Activated CD4-positive, alpha-beta T cell treated with anti-CD3 and anti-CD28 coated beads, Interleukin-2, amount 50 U/mL, for 24 hours (primary cell): ENCODE results near the gene SUMO1.
"Not testable (repeated sequence)": the region's sequence is repeated elsewhere in the genome, so short reads cannot be mapped to it uniquely, and the experiment has no call there.

Source experiments
- DNase-seq, 2 donors: peaks; one replicate each; pipeline ENCODE4 v3.0.0-alpha.2; 2020; ENCODE audit warnings: low read depth in 1 of 2, low spot score in 1 of 2

The SUMO1 gene

DNA sequence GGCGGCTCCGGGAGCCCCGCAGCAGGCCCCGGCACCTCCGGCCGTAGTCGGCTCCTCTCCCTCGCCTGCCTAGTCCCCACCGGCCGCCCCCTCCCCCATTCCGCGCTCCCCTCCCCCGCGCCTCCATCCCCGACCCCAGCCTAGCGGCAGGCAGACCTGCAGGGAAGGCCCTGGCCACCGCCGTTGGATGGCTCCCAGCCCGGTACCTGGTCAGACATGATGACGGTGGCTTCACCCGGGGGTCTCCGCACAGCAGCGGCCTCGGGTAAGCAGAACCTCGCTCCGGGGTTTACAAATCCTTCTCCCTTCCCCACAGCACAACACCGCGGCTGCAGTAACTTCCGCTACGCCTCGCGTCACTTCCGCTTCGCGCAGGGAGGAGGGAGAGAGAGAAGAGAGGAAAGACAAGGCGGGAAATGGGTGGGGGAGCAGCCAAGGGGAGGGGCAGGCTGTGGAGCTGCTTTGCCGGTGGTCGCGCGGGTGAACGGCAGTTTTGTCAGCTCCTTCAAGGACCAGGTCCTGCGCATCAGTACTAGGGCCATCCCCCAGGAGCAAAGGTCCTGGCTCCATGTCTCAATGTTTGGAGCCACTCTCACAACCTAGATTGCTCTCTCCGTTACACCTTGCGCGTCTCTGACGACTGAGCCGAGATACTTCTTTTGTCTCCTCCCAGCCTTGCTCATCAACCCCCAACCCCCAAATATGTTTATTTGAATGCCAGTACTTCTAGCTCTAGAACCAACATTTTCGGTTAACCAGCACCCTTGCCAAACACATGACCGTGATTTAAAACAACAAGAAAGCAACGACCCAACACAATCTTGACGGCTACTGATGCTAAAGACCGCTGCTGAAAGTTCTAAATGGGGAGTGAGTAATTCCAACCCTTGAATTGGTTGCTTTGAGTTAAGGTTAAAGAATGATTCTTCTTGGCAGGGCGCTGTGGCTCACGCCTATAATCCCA, at the start of gene SUMO1:
Gene SUMO1, minus strand, starts transcription at position 364 of the 964 bp plus-strand sequence. Its CDS starts 146 bp downstream, at position 218.
- peak; percentile 88 to 89 for DNase-seq

DNA sequence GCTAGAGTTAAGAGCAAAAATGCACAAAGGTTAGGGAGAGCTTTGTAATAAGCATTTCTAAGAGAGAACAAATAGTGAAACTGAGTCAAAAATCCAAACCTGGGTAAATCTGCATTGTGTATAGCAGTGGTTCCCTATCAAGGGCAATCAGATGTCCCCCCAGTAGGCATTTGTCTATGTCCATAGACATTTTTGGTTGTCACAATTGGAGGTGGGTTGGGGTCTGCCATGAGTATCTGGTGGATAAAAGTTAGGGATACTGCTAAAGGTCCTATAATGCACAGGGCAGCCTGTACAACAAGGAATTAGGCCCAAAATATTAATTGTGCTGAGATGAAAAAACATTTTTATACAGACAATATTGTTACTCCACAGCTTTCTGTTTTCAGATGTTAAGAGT, 48.2 kb upstream of the SUMO1 start:
- DNase-seq, result no peak

DNA sequence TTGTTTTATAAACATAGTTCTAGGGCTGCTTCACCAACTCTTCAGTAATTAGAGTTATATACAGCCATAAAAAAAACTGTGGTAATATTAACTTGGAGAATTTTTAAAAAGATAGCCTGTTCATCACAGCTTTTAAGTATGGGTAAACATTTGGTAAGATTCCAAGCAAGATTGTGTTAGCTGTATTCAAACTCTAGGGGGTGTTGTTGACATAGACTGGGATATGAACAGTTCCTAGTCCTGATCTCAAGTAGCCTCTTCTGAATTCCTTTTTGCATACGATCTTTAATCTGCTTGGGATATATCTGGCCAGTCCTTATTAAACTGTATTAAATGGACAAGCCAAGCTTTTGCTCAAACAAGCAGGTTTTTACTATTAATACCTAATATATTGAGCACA, 40.5 kb upstream of the SUMO1 start:
- no peak for DNase-seq

DNA sequence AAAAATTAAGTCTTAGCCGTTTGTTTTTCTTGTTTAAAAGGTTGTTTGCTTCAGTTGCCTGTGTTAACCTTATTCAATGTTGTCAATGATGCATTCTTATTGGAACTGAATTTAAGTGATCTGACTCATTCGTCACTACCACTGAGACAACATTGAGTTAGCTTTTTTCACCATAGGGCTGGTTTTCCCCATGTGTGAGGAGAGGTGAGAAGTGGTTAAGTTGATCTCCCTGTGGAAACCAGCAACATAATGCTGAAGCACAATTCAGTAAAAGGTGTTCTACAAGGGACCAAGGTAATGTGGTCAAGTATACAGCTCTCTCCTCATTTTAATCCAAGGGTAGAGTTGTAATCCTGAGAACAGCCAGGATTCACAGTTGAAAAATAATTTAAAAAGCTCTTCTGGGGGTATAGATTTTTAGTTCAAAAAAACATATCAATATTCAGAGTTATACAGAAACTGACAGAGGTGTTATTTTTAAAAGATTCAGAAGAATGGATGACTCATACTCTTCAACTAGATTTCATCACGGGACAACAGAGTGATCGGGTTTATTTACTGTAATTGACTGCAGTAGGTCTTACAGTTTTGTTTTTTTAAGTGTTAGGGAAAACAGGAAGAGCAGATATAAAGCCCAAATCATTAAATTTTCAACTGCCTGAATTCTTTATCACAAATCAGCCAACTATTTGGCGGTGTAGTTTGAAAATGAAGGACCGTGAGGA, 39.8 kb upstream of the SUMO1 start:
- DNase-seq, result peak in 1 of 2 donors; percentile 28

DNA sequence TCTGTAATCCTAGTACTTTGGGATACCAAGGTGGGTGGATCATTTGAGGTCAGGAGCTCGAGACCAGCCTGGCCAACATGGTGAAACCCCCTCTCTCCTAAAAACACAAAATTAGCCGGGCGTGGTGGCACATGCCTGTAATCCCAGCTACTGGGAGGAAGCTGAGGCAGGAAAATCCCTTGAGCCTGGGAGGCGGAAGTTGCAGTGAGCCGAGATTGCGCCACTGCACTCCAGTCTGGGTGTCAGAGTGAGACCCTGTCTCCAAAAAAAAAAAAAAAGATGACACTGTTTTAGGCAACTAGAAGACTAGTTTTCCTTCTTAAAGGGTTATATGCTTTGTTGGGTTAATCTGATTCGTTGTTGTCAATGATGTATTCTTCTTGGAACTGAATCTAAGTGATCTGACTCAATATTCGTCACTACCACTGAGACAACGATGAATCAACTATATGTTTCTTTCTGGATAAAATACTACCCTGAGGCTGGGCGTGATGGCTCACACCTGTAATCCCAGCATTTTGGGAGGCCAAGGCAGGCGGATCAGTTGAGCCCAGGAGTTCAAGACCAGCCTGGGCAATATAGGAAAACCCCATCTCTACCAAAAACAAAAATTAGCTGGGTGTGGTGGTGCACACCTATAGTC, 37.8 kb upstream of the SUMO1 start:
- not testable (repeated sequence) for DNase-seq

DNA sequence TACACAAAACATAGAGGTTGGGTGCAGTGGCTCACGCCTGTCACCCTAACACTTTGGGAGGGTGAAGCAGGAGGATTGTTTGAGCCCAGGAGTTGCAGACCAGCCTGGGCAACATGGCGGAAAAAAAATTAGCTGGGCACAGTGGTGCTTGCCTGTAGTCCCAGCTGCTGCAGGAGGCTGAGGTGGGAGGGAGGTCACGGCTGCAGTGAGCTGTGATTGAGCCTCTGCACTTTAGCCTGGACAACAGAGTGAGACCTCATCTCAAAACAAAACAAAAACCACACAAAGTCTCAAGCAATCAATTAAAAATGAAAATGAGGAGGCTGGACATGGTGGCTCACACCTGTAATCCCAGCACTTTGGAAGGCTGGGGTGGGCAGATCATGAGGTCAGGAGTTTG, 32.1 kb upstream of the SUMO1 start:
- DNase-seq, result no peak

DNA sequence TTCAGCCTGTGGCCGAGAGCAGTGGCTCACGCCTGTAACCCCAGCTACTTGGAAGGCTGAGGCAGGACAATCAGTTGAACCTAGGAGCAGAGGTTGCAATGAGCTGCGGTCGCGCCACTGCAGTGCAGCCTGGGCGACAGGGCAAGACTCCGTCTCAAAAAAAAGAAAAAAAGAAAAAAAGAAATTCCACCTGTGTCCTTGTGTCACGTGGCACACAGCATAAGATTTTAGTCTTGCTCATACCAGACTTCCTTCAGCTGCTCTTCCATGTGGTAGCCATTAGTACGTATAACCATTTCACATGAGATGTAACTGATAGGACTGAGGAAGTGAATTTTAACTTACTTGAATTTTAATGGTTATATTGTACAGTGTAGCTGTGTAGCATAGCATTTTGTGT, 31.2 kb upstream of the SUMO1 start:
- no peak for DNase-seq

DNA sequence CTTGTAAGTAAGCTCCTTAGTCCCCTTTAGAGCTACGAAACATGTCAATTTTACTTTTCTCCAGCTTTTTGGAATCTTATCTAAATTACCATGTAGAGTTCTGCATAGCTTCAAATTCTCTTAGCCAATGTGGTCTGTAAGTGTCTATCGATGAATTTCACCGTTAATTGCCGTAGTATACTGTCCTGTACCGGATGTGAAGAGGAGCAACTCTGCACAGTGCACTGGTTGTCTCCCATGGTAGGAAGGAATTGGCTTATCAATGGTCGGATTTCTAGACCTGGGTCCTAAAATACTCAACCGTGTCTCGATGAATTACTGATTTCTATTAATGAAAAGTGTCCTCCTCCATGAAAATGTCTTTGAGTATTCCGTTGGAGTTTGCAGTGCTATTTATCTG, 29.1 kb upstream of the SUMO1 start:
- no peak for DNase-seq

DNA sequence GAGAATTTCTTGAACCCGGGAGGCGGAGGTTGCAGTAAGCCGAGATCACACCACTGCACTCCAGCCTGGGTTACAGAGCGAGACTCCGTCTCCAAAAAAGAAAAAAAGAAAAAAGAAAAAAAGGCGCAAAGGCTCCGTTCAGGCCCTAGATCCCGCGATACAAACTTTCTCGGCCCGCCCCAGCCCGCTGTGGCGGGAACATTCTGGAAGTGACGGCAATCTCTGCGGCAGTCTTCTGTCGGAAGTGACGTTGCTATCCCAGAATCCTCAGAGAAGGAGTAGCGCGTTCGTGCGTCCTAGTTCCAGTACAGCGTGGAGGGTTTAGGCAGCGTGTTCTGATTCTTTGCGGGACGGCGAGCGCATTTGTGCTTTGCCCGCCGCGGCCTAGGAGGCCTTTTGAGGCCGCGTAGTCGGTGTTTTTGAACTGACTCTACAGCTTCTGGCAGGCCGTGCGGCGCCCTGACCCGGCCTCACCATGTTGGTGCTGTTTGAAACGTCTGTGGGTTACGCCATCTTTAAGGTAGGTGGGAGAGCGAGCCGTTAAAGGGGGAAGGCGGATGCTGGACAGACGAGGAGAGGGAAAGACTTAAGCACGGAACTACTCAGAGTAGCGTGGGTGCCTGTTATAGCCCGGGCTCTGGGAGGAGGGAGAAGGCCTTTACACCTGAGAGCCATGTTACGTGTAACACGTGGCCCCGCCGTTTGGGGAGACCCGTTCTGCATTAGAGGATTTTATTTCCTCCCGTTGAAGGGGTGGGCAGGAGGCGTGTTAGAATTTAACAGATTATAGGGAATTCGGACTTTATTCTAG, 27.3 kb upstream of the SUMO1 start, which contains the start of gene NOP58:
Gene NOP58, plus strand, starts transcription at position 297 of the 811 bp plus-strand sequence. Its CDS starts 179 bp downstream, at position 476.
- DNase-seq, result peak; percentile 69 to 90

DNA sequence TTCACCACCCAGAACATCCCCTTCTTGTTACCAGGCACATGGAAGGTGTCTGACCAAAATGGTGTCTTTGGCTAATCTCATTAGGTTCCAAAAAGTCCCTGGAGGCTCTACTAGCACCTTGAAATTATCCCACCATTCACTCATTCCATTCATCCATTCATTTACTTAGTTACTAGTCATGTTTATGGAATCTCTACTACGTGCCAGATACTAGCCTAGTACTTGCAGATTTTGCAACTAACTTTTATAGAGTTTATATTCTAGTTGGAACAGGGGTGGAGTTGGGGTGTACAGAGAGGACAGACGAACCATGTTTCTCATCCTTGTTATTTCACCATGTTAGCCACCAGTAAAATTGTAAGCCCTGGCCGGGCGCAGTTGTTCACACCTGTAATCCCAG, 23.1 kb upstream of the SUMO1 start:
- no peak for DNase-seq

DNA sequence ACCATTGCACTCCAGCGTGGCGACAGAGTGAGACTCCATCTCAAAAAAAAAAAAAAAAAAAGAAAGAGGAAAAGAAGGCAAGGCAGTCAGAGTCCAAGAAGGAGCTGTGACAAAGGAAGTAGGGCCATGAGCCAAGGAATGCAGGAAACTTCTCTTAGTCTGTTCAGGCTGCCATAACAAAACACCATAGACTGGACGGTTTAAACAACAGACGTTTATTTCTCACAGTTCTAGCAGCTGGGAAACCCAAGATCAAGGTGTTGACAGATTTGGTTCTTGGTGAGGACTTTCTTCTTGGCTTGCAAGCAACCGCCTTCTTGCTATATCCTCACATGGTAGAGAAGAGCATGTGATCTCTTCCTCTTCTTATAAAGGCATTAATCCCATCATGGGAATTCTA, 13.1 kb upstream of the SUMO1 start:
- DNase-seq, result no peak

DNA sequence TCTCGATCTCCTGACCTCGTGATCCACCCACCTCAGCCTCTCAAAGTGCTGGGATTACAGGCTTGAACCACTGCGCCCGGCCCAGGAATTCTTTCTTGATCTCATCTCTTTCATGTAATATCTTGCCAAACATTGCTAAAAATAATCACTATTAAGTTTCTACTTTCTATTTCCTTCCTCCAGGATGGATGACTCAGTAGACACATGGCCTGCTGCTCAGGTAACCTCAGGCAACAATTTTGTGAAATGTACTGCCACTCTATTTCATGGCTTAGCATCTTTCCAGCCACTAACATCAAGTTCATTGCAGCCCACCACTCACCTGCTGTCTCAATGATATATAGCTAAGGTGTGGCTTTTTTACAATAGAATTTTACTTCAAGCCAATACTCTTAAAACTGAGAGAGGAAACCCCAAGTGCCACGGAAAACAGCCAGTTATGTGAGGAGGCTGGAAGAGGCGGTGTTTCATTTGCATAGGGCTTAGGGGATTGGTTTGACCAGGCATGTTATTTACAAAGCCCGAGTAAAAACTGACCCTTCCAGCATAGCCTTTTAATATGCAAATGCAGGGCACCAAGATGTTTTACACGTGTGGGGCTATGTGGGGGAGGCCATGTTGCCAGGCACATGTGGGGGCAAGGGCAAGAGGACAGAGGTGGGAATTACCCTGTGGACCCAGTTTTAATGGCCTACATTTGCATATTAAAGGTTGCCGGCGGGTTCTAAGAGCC, 11.3 kb upstream of the SUMO1 start:
- DNase-seq, result no peak

DNA sequence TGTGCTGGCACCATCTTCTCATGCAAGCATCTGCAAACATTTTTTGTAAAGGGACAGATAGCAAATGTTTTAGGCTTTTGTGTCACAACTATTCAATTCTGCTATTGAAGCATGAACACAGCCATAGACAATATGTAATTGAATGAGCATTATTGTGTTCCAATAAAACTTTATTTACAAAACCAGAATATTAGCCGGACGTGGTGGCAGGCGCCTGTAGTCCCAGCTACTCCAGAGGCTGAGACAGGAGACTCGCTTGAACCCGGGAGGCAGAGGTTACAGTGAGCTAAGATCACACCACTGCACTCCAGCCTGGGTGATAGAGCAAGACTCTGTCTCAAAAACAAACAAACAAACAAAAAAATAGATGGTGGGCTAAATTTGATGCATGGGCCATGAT, 9.3 kb upstream of the SUMO1 start:
- not testable (repeated sequence) for DNase-seq

DNA sequence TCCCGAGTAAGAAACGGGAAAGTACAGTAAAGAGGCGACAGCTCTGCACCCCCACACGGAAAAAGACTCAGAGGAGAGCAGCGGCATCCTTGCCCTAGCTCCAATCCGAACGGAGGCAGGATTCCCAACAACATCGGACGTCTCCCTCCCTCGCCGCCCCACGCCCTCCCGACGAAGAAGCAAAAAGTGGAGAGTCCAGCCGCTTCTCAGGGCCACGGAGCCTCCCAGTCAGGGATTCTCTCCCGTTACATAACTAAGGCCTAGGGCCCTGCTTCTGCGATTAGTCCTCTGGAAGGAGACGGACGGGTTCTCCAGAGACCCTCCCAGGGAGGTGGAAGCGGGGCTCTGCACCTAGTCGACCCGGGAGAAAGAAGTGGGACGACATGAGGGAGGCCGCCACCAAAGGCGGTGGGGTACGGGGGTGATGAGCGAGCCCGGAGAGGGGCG, 587 bp downstream of the SUMO1 start:
- DNase-seq, result peak; percentile 2 to 8

DNA sequence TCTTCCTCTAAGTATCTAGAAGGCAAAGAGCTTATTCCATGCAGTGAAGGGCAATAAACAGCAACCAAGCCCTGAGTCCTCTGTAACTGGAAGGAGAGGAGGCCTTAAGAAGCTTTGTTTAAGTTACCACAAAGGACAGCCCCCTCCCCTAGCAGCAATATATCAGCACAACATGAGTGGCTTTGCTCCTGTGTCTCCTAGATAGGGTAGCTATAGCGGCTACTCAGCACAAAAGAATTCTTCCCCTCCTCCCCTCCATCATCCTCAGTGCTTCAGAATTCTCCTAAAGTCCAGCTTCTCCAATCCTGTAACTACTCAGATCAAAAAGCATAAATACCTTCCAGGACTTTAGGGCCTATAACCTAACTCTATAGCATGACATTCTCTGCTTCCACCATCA, 16.5 kb downstream of the SUMO1 start:
- no peak for DNase-seq

DNA sequence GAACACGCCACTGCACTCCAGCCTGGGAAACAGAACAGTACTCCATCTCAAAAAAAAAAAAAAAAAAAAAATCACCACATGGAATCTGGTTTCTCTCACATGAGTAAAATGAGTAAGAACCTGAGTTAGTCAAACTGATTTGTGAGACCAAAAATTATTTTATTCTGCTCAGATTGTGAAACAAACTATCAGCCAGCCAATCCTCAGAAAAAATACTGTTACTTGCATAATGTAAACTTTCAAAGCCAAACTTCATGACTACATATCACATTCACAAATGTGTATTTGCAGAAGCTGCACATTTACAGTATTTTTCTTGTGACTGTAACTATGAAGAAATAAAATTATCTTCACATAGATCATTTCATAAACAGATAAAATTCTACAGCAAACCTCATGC, 23.2 kb downstream of the SUMO1 start:
- DNase-seq, result no peak

DNA sequence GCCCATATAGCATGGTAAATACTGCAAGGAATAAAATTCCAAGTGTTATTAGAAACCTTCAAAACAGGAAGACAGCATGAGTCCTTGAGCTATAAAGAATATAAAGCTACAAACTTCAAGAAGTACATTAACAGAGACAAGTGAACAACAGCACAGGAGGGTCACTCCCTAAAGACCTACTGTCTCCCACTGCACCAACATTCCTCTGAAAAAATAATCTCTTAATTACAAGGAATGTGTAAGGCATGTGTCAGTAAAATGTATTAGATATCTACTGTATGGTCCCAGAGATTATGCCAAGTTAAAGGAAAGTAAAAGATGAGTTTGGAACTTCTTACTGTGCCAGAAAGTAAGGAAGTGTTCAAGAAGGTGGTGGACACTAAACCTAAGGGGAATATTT, 29.9 kb downstream of the SUMO1 start:
- DNase-seq, result no peak

DNA sequence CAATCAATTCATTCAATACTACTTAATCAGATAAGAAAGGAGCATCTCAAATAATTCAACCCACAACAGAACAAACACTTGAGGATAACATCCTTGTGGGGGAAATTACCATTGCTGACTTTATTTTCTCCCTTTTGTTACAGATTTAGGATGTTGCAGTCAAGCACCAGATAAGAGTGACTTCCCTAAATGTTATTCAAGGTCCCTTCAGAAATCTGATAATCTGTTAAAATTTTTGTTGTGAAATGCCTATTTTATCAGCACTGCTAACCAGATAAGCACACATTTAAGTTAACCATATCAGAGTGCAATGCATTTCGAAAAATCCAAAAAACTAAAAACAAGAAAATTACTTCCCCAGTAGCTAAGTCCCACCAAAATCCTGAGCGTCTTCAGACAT, 33.5 kb downstream of the SUMO1 start:
- DNase-seq, result no peak

DNA sequence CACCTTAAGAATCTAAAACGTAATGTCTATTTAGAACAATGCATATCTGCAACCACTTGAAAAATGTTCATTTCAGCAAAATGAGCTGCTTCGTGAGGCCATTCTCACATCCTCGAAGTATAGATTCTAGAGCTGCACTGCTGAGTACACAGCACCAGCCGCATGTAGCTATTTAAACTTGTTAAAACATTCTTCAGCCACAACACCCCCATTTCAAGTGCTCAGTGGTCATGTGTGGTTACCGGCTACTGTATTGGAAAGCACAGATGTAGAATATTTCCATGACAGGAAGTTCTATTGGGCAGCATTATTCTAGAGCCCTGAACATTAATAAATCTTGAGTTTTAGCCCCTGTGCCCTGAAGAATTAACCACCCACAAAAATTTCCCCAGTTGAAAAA, 35.0 kb downstream of the SUMO1 start:
- no peak for DNase-seq
